K562 (cell line): ENCODE results near the gene NLRP10. TPM values are rescaled to one million over a fixed set of nuclear protein-coding genes. Genes with fewer than 3 reads are reported as not detected.

Experiments used
- ATF4 ChIP-seq: fragments of 450-650 bp; formaldehyde crosslinking; IDR thresholded peaks from 2 replicates; pipeline ENCODE4 v1.4.0; 2022; ENCODE audit warnings: mild to moderate bottlenecking, moderate library complexity
- CBFA2T3 ChIP-seq: fragments of 450-650 bp; IDR thresholded peaks from 2 replicates; pipeline ENCODE4 v1.6.1; 2017
- CREM ChIP-seq: IDR thresholded peaks from 2 replicates; pipeline ENCODE4 v1.6.1; 2014; ENCODE audit warnings: antibody characterized with exemption, low read depth
- DMBX1 ChIP-seq: fragments of 250-450 bp; sonication (Bioruptor Pico); IDR thresholded peaks from 2 replicates; pipeline ENCODE4 v1.8.0; 2022; ENCODE audit warnings: inconsistent platforms, mild to moderate bottlenecking, moderate library complexity, borderline replicate concordance
- EGR1 ChIP-seq: fragments of 450-650 bp; conservative IDR thresholded peaks from 2 replicates; pipeline ENCODE4 v1.6.1; 2017; ENCODE audit warnings: mild to moderate bottlenecking
- GABPB2 ChIP-seq: fragments of 250-450 bp; sonication (Bioruptor Pico); conservative IDR thresholded peaks from 2 replicates; pipeline ENCODE4 v1.5.1; 2021; ENCODE audit warnings: mild to moderate bottlenecking
- GTF2A2 ChIP-seq: IDR thresholded peaks from 2 replicates; pipeline ENCODE4 v1.6.1; 2016; ENCODE audit warnings: mild to moderate bottlenecking, missing genetic modification characterization, missing compliant biosample characterization
- JUND ChIP-seq, 2 experiments: IDR thresholded peaks; 2 replicates in 1 of 2; 3 replicates in 1 of 2; pipeline ENCODE4 v1.6.1; 2011; ENCODE audit warnings: borderline replicate concordance in 2 of 2, low read depth in 2 of 2, low read length in 2 of 2, improper control_type of control experiment in 1 of 2, missing biosample characterization in 1 of 2, missing genetic modification characterization in 1 of 2, missing genetic modification reagents in 1 of 2
- MYC ChIP-seq, 2 experiments: fragments of 250-450 bp in 1 of 2; sonication (Bioruptor Pico) in 1 of 2; IDR thresholded peaks; 2 replicates each; pipeline versions ENCODE4 v1.5.1 to v1.6.1; 2012 to 2021; ENCODE audit warnings: low read depth in 2 of 2, borderline replicate concordance in 1 of 2, improper control_type of control experiment in 1 of 2, low read length in 1 of 2, mild to moderate bottlenecking in 1 of 2, moderate library complexity in 1 of 2
- RUNX1 ChIP-seq: sonication (generic); IDR thresholded peaks from 2 replicates; pipeline ENCODE4 v1.6.1; 2016; ENCODE audit warnings: antibody characterized with exemption, low read depth
- TAL1 ChIP-seq: fragments of 450-650 bp; IDR thresholded peaks from 2 replicates; pipeline ENCODE4 v1.6.1; 2016; ENCODE audit warnings: mild to moderate bottlenecking
- ZBTB33 ChIP-seq: sonication (generic); formaldehyde crosslinking; IDR thresholded peaks from 2 replicates; pipeline ENCODE4 v1.8.1; 2023; ENCODE audit warnings: mild to moderate bottlenecking, missing genetic modification reagents
- ZNF431 ChIP-seq: sonication (generic); formaldehyde crosslinking; IDR thresholded peaks from 2 replicates; pipeline ENCODE4 v1.8.0; 2022; ENCODE audit warnings: mild to moderate bottlenecking, missing genetic modification reagents
- ZNF699 ChIP-seq: fragments of 250-450 bp; sonication (Bioruptor Pico); IDR thresholded peaks from 2 replicates; pipeline ENCODE4 v1.8.0; 2021; ENCODE audit warnings: mild to moderate bottlenecking, moderate library complexity; ENCODE audit not compliant: insufficient replicate concordance
- ZNF766 ChIP-seq: fragments of 200-800 bp; sonication (Bioruptor generic); conservative IDR thresholded peaks from 2 replicates; pipeline ENCODE4 v1.6.1; 2016; ENCODE audit warnings: missing genetic modification characterization, missing compliant biosample characterization
- polyA plus RNA-seq, 8 experiments: library from polyadenylated mRNA; depleted of rRNA in 4 of 8; stranded (reverse) in 5 of 8; unstranded in 3 of 8; fragments of >200 nt; fragmentation: Nextera tagmentation in 2 of 8; fragmentation: Illumina TruSeq in 1 of 8; extraction: Ambion mirVana in 2 of 8; extraction: Trizol in 1 of 8; gene quantifications; 2 replicates each; pipeline versions ENCODE4 v1.2.1 to v1.2.3, GENCODE V29; 2011 to 2014; ENCODE audit warnings: inconsistent platforms in 1 of 8, missing spikeins in 1 of 8
- total RNA-seq, 7 experiments: library from RNA; depleted of rRNA in 6 of 7; stranded (reverse); fragments of >200 nt in 6 of 7; fragmentation: Illumina TruSeq in 2 of 7; extraction: Trizol in 2 of 7; gene quantifications; 2 replicates each; pipeline versions ENCODE4 v1.2.1 to v1.2.3, GENCODE V29; 2011 to 2021; ENCODE audit warnings: low replicate concordance in 1 of 7
- TF ChIP-seq, protein P1 (sequence below): fragments of 450-650 bp; IDR thresholded peaks from 2 replicates; pipeline ENCODE4 v1.6.1; 2016; ENCODE audit warnings: missing biosample characterization, missing genetic modification characterization
- TF ChIP-seq, protein P2 (sequence below), 2 experiments: fragments of 150-350 bp in 1 of 2; IDR thresholded peaks; 2 replicates each; pipeline ENCODE4 v1.6.1; 2012 to 2016; ENCODE audit warnings: low read depth in 2 of 2, low read length in 2 of 2, mild to moderate bottlenecking in 1 of 2, moderate library complexity in 1 of 2
- TF ChIP-seq, protein P3 (sequence below), 2 experiments: fragments of 450-650 bp in 1 of 2; sonication (generic) in 1 of 2; formaldehyde crosslinking in 1 of 2; IDR thresholded peaks in 1 of 2; conservative IDR thresholded peaks in 1 of 2; 2 replicates each; pipeline versions ENCODE4 v1.6.1 to v1.8.1; 2016 to 2023; ENCODE audit warnings: mild to moderate bottlenecking in 2 of 2, moderate library complexity in 2 of 2, inconsistent platforms in 1 of 2, missing genetic modification reagents in 1 of 2

The NLRP10 gene
- total and polyA plus RNA-seq, 9 of the 15 experiments (the other 6 are each of a cell fraction or from before 2014, with no cell fraction given) = 0.04 to 0.14 (median 0.09) TPM; not detected in 6

GRCh38 chr11:7977232-7977917 lies 12.1 kb upstream of the NLRP10 start (continued):
- peak; percentile 59 for TF ChIP-seq CBFA2T3
- peak; percentile 49; the same call in 1 of the 2 replicates for TF ChIP-seq MYC (IDR thresholded peaks at IDR 0.05; ENCODE audit: low read depth, low read length)
- no peak for TF ChIP-seq MYC (CRISPR knock-in tag; IDR thresholded peaks at IDR 0.05; ENCODE audit: borderline replicate concordance, low read depth)
- TF ChIP-seq, protein P1, sequence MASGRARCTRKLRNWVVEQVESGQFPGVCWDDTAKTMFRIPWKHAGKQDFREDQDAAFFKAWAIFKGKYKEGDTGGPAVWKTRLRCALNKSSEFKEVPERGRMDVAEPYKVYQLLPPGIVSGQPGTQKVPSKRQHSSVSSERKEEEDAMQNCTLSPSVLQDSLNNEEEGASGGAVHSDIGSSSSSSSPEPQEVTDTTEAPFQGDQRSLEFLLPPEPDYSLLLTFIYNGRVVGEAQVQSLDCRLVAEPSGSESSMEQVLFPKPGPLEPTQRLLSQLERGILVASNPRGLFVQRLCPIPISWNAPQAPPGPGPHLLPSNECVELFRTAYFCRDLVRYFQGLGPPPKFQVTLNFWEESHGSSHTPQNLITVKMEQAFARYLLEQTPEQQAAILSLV (tag) = peak; percentile 81
- no peak for TF ChIP-seq EGR1
- TF ChIP-seq ATF4 = peak; percentile 94
- TF ChIP-seq ZNF699 (CRISPR knock-in tag) = no peak
- peak; percentile 93 for TF ChIP-seq ZNF766 (CRISPR knock-in tag)
- no peak for TF ChIP-seq RUNX1
- peak; percentile 56; the same call in 1 of the 2 replicates for TF ChIP-seq DMBX1
- TF ChIP-seq JUND (IDR thresholded peaks at IDR 0.05; ENCODE audit: borderline replicate concordance, low read depth, low read length) = peak; percentile 65; the same call in 1 of the 2 replicates
- TF ChIP-seq JUND (tag; IDR thresholded peaks at IDR 0.05; ENCODE audit: borderline replicate concordance, low read depth, low read length) = peak; percentile 54; the same call in 2 of the 3 replicates
- TF ChIP-seq ZNF431 (CRISPR knock-in tag) = no peak
- TF ChIP-seq, protein P2, sequence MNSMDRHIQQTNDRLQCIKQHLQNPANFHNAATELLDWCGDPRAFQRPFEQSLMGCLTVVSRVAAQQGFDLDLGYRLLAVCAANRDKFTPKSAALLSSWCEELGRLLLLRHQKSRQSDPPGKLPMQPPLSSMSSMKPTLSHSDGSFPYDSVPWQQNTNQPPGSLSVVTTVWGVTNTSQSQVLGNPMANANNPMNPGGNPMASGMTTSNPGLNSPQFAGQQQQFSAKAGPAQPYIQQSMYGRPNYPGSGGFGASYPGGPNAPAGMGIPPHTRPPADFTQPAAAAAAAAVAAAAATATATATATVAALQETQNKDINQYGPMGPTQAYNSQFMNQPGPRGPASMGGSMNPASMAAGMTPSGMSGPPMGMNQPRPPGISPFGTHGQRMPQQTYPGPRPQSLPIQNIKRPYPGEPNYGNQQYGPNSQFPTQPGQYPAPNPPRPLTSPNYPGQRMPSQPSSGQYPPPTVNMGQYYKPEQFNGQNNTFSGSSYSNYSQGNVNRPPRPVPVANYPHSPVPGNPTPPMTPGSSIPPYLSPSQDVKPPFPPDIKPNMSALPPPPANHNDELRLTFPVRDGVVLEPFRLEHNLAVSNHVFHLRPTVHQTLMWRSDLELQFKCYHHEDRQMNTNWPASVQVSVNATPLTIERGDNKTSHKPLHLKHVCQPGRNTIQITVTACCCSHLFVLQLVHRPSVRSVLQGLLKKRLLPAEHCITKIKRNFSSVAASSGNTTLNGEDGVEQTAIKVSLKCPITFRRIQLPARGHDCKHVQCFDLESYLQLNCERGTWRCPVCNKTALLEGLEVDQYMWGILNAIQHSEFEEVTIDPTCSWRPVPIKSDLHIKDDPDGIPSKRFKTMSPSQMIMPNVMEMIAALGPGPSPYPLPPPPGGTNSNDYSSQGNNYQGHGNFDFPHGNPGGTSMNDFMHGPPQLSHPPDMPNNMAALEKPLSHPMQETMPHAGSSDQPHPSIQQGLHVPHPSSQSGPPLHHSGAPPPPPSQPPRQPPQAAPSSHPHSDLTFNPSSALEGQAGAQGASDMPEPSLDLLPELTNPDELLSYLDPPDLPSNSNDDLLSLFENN (IDR thresholded peaks at IDR 0.05; ENCODE audit: low read depth in 2 of 2, low read length in 2 of 2) = no peak
- TF ChIP-seq, protein P3, sequence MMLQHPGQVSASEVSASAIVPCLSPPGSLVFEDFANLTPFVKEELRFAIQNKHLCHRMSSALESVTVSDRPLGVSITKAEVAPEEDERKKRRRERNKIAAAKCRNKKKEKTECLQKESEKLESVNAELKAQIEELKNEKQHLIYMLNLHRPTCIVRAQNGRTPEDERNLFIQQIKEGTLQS (IDR thresholded peaks at IDR 0.05) = peak; percentile 97
- TF ChIP-seq, protein P3 (CRISPR knock-in tag; conservative IDR thresholded peaks at IDR 0.05) = no peak
- no peak for TF ChIP-seq GTF2A2 (tag)
- peak; percentile 58 for TF ChIP-seq TAL1
- no peak for TF ChIP-seq ZBTB33 (CRISPR knock-in tag)
- TF ChIP-seq GABPB2 (CRISPR knock-in tag) = no peak
- TF ChIP-seq CREM = no peak
